Stimulated activated CD4-positive, alpha-beta T cell treated with anti-CD3 and anti-CD28 coated beads, Interleukin-2, amount 100 ng/mL, for 48 hours (primary cell): ENCODE results near the gene RETREG1.
"Not testable (repeated sequence)": the region's sequence is repeated elsewhere in the genome, so short reads cannot be mapped to it uniquely, and the experiment has no call there.

Experiments used
- DNase-seq, 2 donors: peaks; one replicate each; pipeline ENCODE4 v3.0.0-alpha.2; 2020

RETREG1 gene

DNA sequence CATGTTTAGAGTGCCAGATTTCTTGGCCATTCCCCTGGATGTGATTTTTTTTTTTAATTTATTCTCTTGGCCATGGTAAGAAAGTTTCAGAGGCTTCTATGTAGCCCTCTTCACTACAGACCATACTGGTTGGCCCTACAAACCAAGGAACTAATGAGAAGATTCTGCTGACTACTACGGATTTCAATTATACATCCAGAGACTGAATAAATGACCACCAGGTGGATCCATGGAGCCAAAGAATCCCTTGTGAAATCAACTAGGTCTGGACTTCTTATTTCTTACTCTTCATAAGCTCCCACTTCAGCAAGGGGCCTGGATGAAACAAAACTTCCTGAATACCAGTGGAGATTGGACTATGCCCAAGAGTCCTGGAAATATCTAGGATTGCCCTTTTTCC, 178.8 kb downstream of the RETREG1 start:
- no peak for DNase-seq

GRCh38 chr5:16436065-16436682, 180.6 kb downstream of the RETREG1 start:
- not testable (repeated sequence) for DNase-seq

DNA sequence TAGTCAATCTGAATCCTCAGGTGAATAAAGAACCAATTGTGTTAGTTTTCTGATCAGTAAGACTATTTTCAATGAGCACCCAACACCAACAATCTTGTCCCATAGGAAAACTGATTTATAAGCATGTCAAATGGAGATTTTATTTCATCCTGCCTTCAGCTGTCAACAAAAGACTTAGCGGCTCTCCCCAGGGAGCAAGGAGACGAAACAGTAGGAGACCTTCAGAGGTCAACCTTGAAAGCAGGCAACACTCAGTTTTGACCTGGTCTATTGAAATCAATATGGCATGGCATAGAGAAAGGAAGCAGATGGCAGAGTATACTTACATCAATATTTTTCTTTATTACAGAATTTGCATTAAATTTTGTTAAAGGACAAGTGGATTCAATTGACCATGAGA, 185.3 kb downstream of the RETREG1 start:
- DNase-seq = no peak

GRCh38 chr5:16430349-16431089, 186.3 kb downstream of the RETREG1 start:
- DNase-seq = no peak

DNA sequence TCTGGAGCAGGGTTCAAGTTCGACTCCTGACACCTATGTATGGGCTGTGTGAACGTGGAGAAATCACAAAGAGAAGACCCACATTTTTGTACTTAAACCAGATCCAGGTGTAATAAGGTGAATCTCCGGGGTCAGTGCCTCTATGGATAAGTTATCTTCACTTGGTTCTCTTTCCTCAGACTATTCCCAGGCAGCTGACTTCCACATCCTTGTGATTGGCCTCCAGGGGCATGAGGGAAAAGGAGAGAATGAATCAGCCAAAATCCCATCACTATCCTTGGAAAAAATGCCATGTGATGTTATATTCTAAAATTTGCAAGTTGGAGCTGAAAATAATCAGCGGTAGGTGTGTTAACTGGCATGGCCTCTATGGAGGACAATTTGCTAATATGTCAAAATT, 188.4 kb downstream of the RETREG1 start:
- DNase-seq = no peak

DNA sequence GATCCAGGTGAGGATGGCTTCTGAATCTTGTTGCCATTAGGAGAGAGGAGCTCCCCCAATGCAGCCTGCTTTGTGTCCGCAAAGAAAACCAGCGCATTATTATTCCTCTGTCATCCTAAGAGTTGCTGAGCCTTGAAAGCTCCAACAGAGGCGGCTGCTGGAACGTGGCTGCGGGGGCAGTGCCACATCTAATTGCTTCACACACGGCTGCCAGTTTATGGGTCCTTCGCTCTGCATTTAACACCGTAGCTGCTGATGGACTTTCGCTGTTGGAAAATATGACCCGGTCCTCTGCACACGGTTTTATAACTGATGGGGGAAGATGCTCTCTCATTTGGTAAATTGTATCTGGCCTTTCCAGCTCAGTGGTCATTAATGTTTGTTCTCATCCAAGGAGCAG, 189.2 kb downstream of the RETREG1 start:
- DNase-seq = no peak
